ENCODE measurements around the gene UNC5A.

UNC5A gene

DNA sequence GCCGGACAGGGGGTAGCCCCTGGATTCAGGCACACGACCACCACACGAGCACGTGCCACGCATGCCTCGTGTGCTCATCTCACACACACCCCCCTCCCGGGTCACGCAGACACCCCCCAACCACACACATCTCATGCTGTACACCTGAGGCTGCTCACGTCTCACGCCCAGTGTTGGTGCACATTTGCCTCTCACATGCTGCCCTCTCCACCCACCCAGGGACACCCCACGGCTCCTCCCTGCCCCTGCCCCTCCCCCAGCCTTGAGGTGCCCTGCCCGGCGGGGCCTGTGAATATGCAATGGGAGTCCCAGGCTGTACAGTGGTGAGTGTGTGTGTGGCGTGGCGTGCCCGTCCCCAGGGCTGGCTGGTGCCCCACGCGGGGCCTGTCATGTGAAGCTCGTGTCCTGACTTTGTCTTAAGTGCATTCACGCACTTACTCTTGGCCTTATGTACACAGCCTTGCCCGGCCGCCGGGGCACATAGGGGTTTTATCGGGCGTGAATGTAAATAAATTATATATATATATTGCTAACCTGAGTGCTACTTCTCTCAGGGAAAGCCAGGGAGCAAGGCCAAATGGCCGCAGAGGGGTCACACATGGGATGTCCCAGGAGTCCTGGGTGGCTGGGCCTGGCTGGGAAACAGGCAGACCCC is 70.1 kb downstream of the UNC5A start:
- no peak for DNase-seq (ENCODE audit: low spot score)

- DNase-seq (ENCODE audit: low spot score) = no peak
These were observed 70.8 kb downstream of the UNC5A start for GRCh38 chr5:176881021-176881749.

DNA sequence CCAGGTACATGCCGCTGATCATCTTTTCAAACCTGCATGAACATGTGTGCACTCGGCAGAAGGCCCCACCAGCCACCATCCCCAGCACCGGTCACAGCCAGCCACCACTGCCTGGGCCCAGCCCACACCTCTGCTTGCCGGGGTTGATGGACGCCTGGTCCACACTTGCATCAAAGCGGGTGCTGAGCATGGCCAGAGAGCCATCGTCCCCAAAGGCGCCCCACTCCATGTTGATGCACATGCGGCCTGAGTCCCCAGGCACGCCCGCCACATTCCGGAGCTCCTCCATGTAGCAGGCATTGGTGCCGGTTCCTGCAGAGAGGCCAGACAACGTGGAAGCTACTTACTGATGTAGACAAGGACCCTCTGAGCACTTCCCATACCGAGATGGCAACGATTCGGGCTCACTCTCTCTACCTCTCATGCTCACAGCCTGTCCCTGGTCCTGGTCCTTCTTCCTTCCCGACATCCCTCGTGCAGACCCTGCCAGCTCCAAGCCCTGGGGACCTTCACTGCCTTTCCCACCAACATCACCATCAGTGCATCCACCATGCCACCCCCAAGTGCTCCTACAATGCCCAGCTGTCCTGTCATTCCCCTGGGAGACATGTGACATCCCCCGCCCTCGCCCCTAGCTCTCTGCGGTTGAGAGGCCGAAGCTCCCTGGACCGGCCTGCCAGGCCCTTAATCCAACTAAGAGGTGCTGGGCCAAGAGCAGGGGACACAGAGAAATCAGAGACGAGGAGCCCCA is 71.6 kb downstream of the UNC5A start:
- no peak for DNase-seq (ENCODE audit: low spot score)

DNA sequence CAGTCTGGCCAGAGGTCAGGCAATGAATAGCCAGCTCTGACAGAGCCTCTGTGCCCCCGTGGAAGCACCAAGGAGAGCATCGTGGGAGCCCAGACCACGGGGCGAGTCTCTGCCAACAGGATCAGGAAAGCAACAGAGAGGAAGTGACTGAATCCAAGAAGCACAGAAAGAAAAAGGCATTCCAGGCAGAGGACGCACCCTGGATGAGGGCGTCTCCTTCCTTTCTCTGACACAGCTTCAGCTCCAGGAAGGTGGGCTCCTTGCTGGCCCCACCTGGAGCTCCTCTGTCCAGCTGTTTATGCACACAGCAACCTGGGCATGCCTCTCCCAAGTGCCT is 72.2 kb downstream of the UNC5A start:
- DNase-seq (ENCODE audit: low spot score) = no peak

GRCh38 chr5:176883700-176884570 is 73.6 kb downstream of the UNC5A start:
- DNase-seq (ENCODE audit: low spot score) = no peak

DNA sequence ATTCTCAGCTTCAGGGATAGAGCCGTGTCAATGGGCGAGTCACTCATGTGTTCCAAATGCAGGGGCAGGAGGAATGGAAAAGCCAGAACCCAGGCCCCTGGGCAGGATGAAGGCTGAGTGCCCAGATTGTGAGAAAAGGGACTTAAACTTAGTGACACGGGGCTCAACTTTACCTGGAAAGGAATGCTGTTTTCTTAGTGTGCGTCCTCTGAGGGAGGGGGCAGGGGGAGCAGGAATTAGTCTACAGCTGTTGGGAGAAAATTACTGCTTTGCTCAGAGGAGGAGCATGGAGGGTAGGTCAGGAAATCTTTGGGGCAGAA is 74.2 kb downstream of the UNC5A start:
- no peak for DNase-seq (ENCODE audit: low spot score)

DNA sequence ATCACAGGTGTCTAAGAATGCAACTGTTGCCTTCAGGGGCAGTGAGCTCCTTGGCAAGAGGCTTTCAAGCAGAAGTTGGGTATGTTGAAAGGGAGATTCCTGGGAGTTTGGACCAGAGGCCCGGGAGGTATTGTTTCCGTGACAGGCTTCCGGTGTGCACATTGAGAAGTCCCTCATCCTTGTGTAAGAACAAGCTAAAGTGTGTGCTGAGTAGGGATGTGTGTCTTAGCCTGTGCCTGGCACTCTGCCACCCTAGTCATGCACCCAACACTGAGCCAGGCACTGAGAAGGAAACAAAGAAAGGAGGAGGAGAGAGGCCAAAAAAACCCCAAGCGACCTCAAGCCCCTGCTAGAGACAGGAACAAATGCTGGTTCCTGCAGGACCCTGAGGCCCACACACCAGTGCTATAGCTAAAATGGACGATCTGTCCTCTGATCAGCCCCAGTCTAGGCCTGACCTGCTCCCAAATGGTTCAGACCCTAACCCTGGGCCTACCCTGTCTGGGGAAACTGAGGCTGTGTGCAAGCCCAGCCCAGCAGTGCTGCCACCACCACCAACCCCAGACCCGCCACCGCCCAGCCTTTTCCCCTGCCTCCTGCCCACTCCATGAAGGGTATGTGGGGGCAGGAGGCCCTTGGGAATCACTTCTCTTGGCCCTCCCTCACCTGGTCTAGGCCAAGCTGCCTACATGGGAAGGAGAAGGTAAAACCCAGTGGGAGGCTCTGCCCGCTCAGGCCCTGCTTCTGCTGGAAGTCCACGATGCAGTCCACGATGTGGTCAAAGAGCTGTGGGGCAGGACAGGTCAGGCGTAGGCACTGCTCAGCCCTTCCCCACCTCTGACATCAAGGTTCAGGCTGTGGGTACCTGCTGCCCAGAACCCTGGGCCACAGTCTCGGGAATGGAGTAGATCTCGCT is 76.2 kb downstream of the UNC5A start:
- no peak for DNase-seq (ENCODE audit: low spot score)

DNA sequence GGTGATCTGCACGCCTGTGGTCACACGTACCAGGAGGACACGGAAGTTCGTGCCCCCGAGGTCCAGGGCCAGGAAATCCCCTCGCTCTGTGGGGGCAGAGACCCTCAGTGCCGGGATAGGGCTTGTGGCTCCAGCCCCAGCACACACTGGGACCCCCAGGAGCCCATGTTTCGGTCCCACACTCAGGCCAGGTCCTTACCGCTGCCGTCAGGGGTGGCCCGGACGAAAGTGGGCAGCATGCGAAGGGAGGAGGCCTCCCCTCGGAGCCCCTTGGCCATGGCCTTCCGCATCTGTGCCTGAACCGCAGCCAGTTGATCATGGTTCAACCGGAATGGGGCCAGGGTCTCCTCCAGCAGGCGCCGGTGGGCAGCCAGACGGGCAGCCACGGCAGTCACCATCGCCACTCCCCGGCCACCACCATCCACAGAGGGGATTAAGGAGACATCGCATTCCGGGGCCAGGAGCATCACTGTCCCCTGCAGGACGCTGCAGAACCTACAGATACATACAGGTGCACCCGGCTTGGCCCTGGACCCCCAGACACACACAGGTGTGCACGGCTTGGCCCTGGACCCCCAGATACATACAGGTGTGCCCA is 77.0 kb downstream of the UNC5A start:
- no peak for DNase-seq (ENCODE audit: low spot score)

- no peak for DNase-seq (ENCODE audit: low spot score)
These were observed 77.9 kb downstream of the UNC5A start for GRCh38 chr5:176888016-176888864.

GRCh38 chr5:176888865-176889165 is 78.5 kb downstream of the UNC5A start:
- DNase-seq (ENCODE audit: low spot score) = no peak

- no peak for DNase-seq (ENCODE audit: low spot score)
These were observed 79.2 kb downstream of the UNC5A start for GRCh38 chr5:176889321-176890280.

- no peak for DNase-seq (ENCODE audit: low spot score)
These were observed 80.3 kb downstream of the UNC5A start for GRCh38 chr5:176890455-176891330.

DNA sequence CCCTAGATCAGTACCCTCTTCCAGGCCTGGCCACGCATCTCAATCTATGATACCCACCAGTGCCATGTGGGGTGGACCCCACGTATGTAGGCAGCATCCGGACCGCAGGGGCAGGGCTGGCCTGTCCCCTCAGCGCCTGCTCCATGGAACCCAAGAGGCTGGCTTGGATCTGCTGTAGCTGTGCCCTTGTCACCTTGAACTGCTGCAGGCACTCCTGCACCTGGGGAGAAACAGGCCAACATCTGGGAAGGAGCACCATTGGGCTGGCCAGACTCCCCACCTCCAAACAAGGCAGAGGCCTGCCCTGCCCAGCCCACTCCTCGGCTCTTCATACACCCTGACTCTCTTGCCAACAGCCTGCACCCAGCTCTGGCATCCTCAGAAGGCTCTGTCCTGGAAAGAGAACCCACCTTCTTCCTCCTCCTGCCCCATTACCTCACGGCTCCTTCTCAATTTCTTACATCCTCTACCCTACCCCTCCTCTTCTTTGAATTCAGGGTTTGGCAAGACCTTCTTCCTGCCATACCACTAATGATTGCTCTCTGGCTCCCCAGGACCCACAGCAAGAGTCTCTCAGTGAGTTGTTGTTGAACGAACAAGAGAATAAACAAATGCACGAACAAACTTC is 81.1 kb downstream of the UNC5A start:
- DNase-seq (ENCODE audit: low spot score) = no peak

GRCh38 chr5:176892663-176893062 is 82.3 kb downstream of the UNC5A start:
- DNase-seq (ENCODE audit: low spot score) = no peak

DNA sequence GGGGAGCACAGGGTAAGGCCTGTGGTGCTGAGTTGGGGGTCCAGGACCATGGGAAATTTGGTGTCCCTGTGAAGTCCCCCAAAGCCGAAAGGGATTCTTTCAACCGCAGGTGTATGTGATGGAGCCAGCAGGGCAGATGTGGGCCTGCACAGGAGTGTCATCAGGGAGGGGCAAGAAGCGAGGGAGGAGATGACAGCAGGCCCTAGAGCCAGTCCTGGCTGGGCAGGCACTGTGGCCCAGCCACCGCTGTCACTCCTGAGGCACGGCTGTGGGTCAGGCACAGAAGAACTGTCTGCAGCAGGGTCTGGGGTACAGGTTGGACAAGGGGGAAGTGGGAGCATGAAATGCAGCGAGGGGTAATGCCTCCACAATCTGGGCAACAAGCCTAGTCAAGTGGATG is 83.9 kb downstream of the UNC5A start:
- no peak for DNase-seq (ENCODE audit: low spot score)

DNA sequence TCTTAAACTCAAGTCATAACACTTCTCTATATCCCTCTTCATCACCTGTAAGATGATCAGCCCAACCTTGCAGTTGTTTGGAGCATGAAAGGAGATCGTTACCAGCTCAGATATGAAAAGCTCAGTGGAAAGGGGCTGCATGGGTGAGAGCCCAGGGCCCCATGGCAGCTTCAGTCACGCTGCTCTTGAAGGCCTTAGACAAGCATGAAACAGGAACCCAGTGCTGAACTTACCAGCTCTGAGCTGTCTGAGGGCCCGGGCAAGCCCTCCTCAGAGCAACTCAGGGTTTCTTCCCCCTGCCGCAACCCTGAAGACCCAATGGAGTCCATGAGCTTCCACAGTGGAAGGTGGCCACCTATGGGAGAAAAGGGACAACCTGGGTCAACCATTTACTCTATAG is 85.5 kb downstream of the UNC5A start:
- no peak for DNase-seq (ENCODE audit: low spot score)

DNA sequence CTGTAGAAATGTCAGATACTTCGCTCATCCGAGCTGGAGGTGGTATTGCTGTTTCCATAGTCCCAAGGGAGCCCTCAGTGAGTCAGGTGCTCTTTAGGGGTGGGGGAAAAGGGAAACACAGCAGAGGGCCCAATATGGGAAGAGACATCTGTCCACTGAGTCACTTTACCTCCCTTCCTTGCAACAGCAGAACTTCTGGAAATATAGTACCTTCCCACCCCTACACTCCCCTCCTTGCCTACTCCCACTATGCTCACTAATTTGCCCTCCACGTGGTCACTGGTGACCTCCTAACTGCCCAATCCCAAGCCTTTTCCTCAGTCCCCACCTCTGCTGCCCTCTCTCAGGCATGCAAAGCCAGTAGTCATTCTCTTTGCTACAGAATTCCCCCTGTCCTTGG is 86.9 kb downstream of the UNC5A start:
- no peak for DNase-seq (ENCODE audit: low spot score)

Measured in globus pallidus (tissue), 1 donor.